Ishikawa (cell line): Measurements from ENCODE around the gene STAG3.

Source experiments
- CEBPB ChIP-seq: IDR thresholded peaks from 2 replicates; pipeline ENCODE4 v1.6.1; 2012
- CREB1 ChIP-seq: IDR thresholded peaks from 2 replicates; pipeline ENCODE4 v1.6.1; 2012; ENCODE audit warnings: low read depth
- EGR1 ChIP-seq: IDR thresholded peaks from 2 replicates; pipeline ENCODE4 v1.6.1; 2012
- EP300 ChIP-seq: IDR thresholded peaks from 2 replicates; pipeline ENCODE4 v1.6.1; 2012; ENCODE audit warnings: borderline replicate concordance
- FOXM1 ChIP-seq: IDR thresholded peaks from 2 replicates; pipeline ENCODE4 v1.6.1; 2012; ENCODE audit warnings: low read depth, borderline replicate concordance
- MAX ChIP-seq: IDR thresholded peaks from 2 replicates; pipeline ENCODE4 v1.6.1; 2012
- NFIC ChIP-seq: IDR thresholded peaks from 2 replicates; pipeline ENCODE4 v1.6.1; 2012
- RAD21 ChIP-seq: IDR thresholded peaks from 2 replicates; pipeline ENCODE4 v1.6.1; 2012; ENCODE audit warnings: low read depth
- REST ChIP-seq: IDR thresholded peaks from 2 replicates; pipeline ENCODE4 v1.6.1; 2012; ENCODE audit warnings: low read depth, mild to moderate bottlenecking
- TAF1 ChIP-seq: IDR thresholded peaks from 2 replicates; pipeline ENCODE4 v1.6.1; 2012; ENCODE audit warnings: low read depth, mild to moderate bottlenecking
- TCF12 ChIP-seq: IDR thresholded peaks from 2 replicates; pipeline ENCODE4 v1.6.1; 2012; ENCODE audit warnings: low read depth
- TEAD4 ChIP-seq: IDR thresholded peaks from 2 replicates; pipeline ENCODE4 v1.6.1; 2012
- YY1 ChIP-seq: IDR thresholded peaks from 2 replicates; pipeline ENCODE4 v1.6.1; 2012; ENCODE audit warnings: low read depth
- ZBTB7A ChIP-seq: IDR thresholded peaks from 2 replicates; pipeline ENCODE4 v1.6.1; 2012; ENCODE audit warnings: low read depth
- TF ChIP-seq, protein P1 (sequence below): IDR thresholded peaks from 2 replicates; pipeline ENCODE4 v1.6.1; 2012

STAG3 gene

GRCh38 chr7:100148225-100148558 is 29.5 kb upstream of the STAG3 start:
- TF ChIP-seq NFIC, result no peak
- TF ChIP-seq CEBPB, result no peak
- TF ChIP-seq EP300, result no peak
- no peak for TF ChIP-seq TCF12
- TF ChIP-seq TAF1, result no peak
- TF ChIP-seq FOXM1, result no peak
- no peak for TF ChIP-seq REST
- TF ChIP-seq CREB1, result no peak
- TF ChIP-seq TEAD4, result no peak
- no peak for TF ChIP-seq EGR1
- TF ChIP-seq, protein P1, sequence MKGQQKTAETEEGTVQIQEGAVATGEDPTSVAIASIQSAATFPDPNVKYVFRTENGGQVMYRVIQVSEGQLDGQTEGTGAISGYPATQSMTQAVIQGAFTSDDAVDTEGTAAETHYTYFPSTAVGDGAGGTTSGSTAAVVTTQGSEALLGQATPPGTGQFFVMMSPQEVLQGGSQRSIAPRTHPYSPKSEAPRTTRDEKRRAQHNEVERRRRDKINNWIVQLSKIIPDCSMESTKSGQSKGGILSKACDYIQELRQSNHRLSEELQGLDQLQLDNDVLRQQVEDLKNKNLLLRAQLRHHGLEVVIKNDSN, result no peak
- TF ChIP-seq RAD21, result no peak
- TF ChIP-seq ZBTB7A, result no peak
- no peak for TF ChIP-seq YY1
- TF ChIP-seq MAX, result no peak

- TF ChIP-seq MAX (peak; percentile 72), TEAD4 (no peak), CEBPB (peak; percentile 42; the same call in 1 of the 2 replicates), ZBTB7A (no peak), CREB1 (peak; percentile 44; the same call in 1 of the 2 replicates), RAD21 (no peak), TAF1 (peak; percentile 65), EP300 (no peak), TCF12 (0 out of 2 replicates have a peak, but pooled peaks have one; percentile 31), YY1 (no peak), REST (no peak), EGR1 (no peak), NFIC (no peak), FOXM1 (no peak)
- TF ChIP-seq, protein P1, result peak; percentile 96
Observed at GRCh38 chr7:100148559-100149328, 29.0 kb upstream of the STAG3 start, which contains the start of gene LAMTOR4. LAMTOR4 (plus strand) TSS chr7:100148918; CDS start chr7:100148973, 55 bp downstream.

DNA sequence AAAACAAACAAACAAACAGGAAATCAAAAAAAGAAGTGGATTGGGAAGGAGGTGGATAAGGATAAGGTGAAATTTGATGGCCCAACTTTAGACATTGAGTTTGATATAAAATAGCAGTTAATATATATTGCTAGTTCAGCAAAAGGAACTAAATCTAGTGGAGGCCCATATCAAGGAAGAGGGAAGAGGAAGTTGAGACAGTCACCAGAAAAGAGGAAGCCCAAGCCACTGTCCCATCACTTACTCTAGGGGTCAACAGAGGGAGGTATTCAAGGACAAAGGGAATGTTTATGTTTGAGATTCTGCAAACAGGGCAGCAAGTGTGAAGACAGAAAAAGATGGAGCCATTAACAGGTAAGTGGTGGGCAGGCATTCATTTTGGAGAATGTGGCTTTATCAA is 25.3 kb upstream of the STAG3 start:
- TF ChIP-seq CREB1, result no peak

DNA sequence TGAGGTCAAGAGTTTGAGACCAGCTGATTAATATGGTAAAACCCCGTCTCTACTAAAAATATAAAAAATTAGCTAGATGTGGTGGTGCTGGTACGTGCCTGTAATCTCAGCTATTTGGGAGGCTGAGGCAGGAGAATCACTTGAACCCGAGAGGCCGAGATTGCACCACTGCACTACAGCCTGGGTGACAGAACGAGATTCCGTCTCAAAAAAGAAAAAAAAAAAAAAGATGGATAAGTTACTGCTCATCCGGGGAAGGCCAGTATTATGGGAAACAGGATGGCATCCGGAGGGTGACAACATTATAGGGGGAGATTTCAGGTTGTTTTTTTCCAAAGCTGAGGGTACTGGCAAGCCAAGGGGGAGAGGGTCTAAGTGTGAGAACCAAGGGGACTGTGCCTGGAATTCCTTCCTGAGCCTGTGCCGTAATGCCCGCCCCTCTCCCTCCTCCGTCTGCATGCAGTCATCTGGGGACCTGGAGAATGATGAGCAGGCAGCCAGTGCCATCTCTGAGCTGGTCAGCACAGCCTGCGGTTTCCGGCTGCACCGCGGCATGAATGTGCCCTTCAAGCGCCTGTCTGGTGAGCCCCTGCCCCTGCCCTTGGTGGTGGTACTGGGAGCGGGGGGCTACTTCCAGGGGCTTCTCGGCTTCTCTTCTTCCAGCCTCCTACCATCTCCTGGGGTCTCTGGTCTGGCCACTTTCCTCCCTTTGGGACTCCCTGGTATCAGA is 24.6 kb upstream of the STAG3 start:
- TF ChIP-seq EP300 (no peak), MAX (no peak), REST (no peak), FOXM1 (no peak)
- TF ChIP-seq, protein P1, result no peak
